Ishikawa (cell line): ENCODE measurements around the gene UCKL1.

ENCODE experiments used
- CEBPB ChIP-seq: IDR thresholded peaks from 2 replicates; pipeline ENCODE4 v1.6.1; 2012
- CREB1 ChIP-seq: IDR thresholded peaks from 2 replicates; pipeline ENCODE4 v1.6.1; 2012; ENCODE audit warnings: low read depth
- EGR1 ChIP-seq: IDR thresholded peaks from 2 replicates; pipeline ENCODE4 v1.6.1; 2012
- EP300 ChIP-seq: IDR thresholded peaks from 2 replicates; pipeline ENCODE4 v1.6.1; 2012; ENCODE audit warnings: borderline replicate concordance
- NFIC ChIP-seq: IDR thresholded peaks from 2 replicates; pipeline ENCODE4 v1.6.1; 2012
- RAD21 ChIP-seq: IDR thresholded peaks from 2 replicates; pipeline ENCODE4 v1.6.1; 2012; ENCODE audit warnings: low read depth
- REST ChIP-seq: IDR thresholded peaks from 2 replicates; pipeline ENCODE4 v1.6.1; 2012; ENCODE audit warnings: low read depth, mild to moderate bottlenecking
- TAF1 ChIP-seq: IDR thresholded peaks from 2 replicates; pipeline ENCODE4 v1.6.1; 2012; ENCODE audit warnings: low read depth, mild to moderate bottlenecking
- TCF12 ChIP-seq: IDR thresholded peaks from 2 replicates; pipeline ENCODE4 v1.6.1; 2012; ENCODE audit warnings: low read depth
- TEAD4 ChIP-seq: IDR thresholded peaks from 2 replicates; pipeline ENCODE4 v1.6.1; 2012
- YY1 ChIP-seq: IDR thresholded peaks from 2 replicates; pipeline ENCODE4 v1.6.1; 2012; ENCODE audit warnings: low read depth
- ZBTB7A ChIP-seq: IDR thresholded peaks from 2 replicates; pipeline ENCODE4 v1.6.1; 2012; ENCODE audit warnings: low read depth
- TF ChIP-seq, protein P1 (sequence below): IDR thresholded peaks from 2 replicates; pipeline ENCODE4 v1.6.1; 2012
- TF ChIP-seq, protein P2 (sequence below): IDR thresholded peaks from 2 replicates; pipeline ENCODE4 v1.6.1; 2012

DNA sequence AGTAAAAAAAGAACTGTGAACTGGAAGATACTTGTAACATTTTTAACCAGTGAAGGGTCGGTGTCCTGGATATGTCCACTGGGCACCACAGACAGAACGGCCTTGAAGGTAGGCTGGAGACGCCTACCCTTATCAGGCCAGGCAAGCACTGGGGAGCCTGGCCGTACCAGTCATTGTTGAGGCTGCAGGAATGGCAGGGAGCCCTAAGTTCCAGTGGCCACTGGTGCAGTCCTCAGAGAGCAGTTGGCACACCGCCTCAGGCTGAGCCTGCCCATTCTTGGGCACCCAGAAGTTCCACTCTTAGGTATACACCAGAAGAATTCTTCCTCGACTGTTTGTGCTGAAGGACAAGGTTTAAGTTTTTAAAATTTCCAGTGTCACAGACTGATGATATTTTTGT is 40.7 kb downstream of the UCKL1 start:
- TF ChIP-seq REST: no peak
- TF ChIP-seq CREB1: no peak
- TF ChIP-seq ZBTB7A: no peak
- TF ChIP-seq TCF12: no peak
- TF ChIP-seq NFIC: no peak
- no peak for TF ChIP-seq TAF1
- TF ChIP-seq CEBPB: no peak
- TF ChIP-seq EP300: no peak
- no peak for TF ChIP-seq EGR1
- TF ChIP-seq, protein P1, sequence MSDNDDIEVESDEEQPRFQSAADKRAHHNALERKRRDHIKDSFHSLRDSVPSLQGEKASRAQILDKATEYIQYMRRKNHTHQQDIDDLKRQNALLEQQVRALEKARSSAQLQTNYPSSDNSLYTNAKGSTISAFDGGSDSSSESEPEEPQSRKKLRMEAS: no peak
- no peak for TF ChIP-seq TEAD4
- no peak for TF ChIP-seq YY1
- TF ChIP-seq, protein P2, sequence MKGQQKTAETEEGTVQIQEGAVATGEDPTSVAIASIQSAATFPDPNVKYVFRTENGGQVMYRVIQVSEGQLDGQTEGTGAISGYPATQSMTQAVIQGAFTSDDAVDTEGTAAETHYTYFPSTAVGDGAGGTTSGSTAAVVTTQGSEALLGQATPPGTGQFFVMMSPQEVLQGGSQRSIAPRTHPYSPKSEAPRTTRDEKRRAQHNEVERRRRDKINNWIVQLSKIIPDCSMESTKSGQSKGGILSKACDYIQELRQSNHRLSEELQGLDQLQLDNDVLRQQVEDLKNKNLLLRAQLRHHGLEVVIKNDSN: no peak
- no peak for TF ChIP-seq RAD21
